GM23338 (cell line): ENCODE results near the gene SIRT4. TPM values are rescaled to one million over a fixed set of nuclear protein-coding genes. Genes with fewer than 3 reads are reported as not detected.
A peak's percentile ranks its signal among the peaks of the same experiment; 100 is the strongest.

Experiments
- ATAC-seq: fragments of 200-7000 bp; cut with Tn5 transposase; 3 replicates; pipeline ENCODE4 v1.9.1; 2020
- DNase-seq: peaks from one replicate; pipeline ENCODE4 v3.0.0-alpha.2; 2015; ENCODE audit warnings: low spot score
- H2AFZ ChIP-seq: fragments of 200-600 bp; sonication (generic); 2 replicates; pipeline ENCODE4 v1.8.0; 2016; ENCODE audit warnings: antibody characterized with exemption, mild to moderate bottlenecking, moderate library complexity
- H3F3A ChIP-seq: fragments of 200-600 bp; sonication (generic); replicated peaks from 2 replicates; pipeline ENCODE4 v1.8.0; 2017; ENCODE audit warnings: antibody characterized with exemption, mixed run types, low read depth
- H3K27ac ChIP-seq: fragments of 200-600 bp; sonication (generic); 2 replicates; pipeline ENCODE4 v1.6.1; 2016; ENCODE audit warnings: low read depth
- H3K27me3 ChIP-seq: fragments of 200-600 bp; sonication (generic); 2 replicates; pipeline ENCODE4 v1.8.0; 2016; ENCODE audit warnings: mild to moderate bottlenecking, mixed run types, moderate library complexity; ENCODE audit not compliant: insufficient read depth
- H3K36me3 ChIP-seq: fragments of 200-600 bp; sonication (generic); 2 replicates; pipeline ENCODE4 v1.8.0; 2016; ENCODE audit warnings: mild to moderate bottlenecking; ENCODE audit not compliant: insufficient read depth
- H3K4me1 ChIP-seq: fragments of 200-600 bp; sonication (generic); 2 replicates; pipeline ENCODE4 v1.8.0; 2016; ENCODE audit warnings: mild to moderate bottlenecking, moderate library complexity; ENCODE audit not compliant: insufficient read depth
- H3K4me2 ChIP-seq: fragments of 200-600 bp; sonication (generic); 2 replicates; pipeline ENCODE4 v1.7.1; 2017; ENCODE audit warnings: mixed run types
- H3K4me3 ChIP-seq: fragments of 200-600 bp; sonication (generic); 2 replicates; pipeline ENCODE4 v1.6.1; 2016; ENCODE audit warnings: mixed run types
- H3K79me2 ChIP-seq: fragments of 200-600 bp; sonication (generic); replicated peaks from 2 replicates; pipeline ENCODE4 v1.8.0; 2017; ENCODE audit warnings: mild to moderate bottlenecking; ENCODE audit not compliant: insufficient read depth
- H3K9me2 ChIP-seq: fragments of 200-600 bp; sonication (generic); 2 replicates; pipeline ENCODE4 v1.8.0; 2017; ENCODE audit not compliant: insufficient read depth
- H4K20me1 ChIP-seq: fragments of 200-600 bp; sonication (generic); replicated peaks from 2 replicates; pipeline ENCODE4 v1.8.0; 2017; ENCODE audit warnings: mild to moderate bottlenecking; ENCODE audit not compliant: insufficient read depth
- H3K27ac Mint-ChIP-seq: 2 replicates; pipeline ENCODE4 v1.8.0; 2020; ENCODE audit warnings: inconsistent platforms, mild to moderate bottlenecking, moderate library complexity, mixed read lengths
- H3K27me3 Mint-ChIP-seq: 3 replicates; pipeline ENCODE4 v1.8.0; 2022; ENCODE audit warnings: low read depth, mild to moderate bottlenecking, moderate library complexity, mixed read lengths, inconsistent platforms; ENCODE audit not compliant: insufficient read depth, poor library complexity
- H3K36me3 Mint-ChIP-seq: 3 replicates; pipeline ENCODE4 v1.8.0; 2021; ENCODE audit warnings: low read depth, mild to moderate bottlenecking, inconsistent platforms, moderate library complexity, mixed read lengths
- H3K4me1 Mint-ChIP-seq: 3 replicates; pipeline ENCODE4 v1.8.0; 2020; ENCODE audit warnings: mild to moderate bottlenecking, inconsistent platforms, mixed read lengths
- H3K4me3 Mint-ChIP-seq: 3 replicates; pipeline ENCODE4 v1.8.0; 2021; ENCODE audit warnings: moderate library complexity, mild to moderate bottlenecking, inconsistent platforms, mixed read lengths
- H3K9me3 Mint-ChIP-seq: 3 replicates; pipeline ENCODE4 v1.8.0; 2020; ENCODE audit warnings: moderate library complexity, mild to moderate bottlenecking, inconsistent platforms, mixed read lengths
- CREB1 ChIP-seq: fragments of 250-450 bp; sonication (Bioruptor Pico); IDR thresholded peaks from 2 replicates; pipeline ENCODE4 v1.5.0; 2020; ENCODE audit warnings: low read depth, mild to moderate bottlenecking, moderate library complexity
- EZH2 ChIP-seq: fragments of 200-600 bp; sonication (generic); IDR thresholded peaks from one replicate; pipeline ENCODE4 v1.8.0; 2017; ENCODE audit warnings: antibody characterized with exemption, mild to moderate bottlenecking, low read depth; ENCODE audit not compliant: unreplicated experiment
- NANOG ChIP-seq: IDR thresholded peaks from 2 replicates; pipeline ENCODE4 v1.6.1; 2016; ENCODE audit warnings: antibody characterized with exemption, borderline replicate concordance
- POLR2AphosphoS5 ChIP-seq: IDR thresholded peaks from 2 replicates; pipeline ENCODE4 v1.6.1; 2016; ENCODE audit warnings: antibody characterized with exemption, low read depth
- REST ChIP-seq: IDR thresholded peaks from one replicate; pipeline ENCODE4 v1.6.1; 2018; ENCODE audit warnings: antibody characterized with exemption; ENCODE audit not compliant: unreplicated experiment
- ZNF462 ChIP-seq: fragments of 250-450 bp; sonication (Bioruptor Pico); IDR thresholded peaks from 2 replicates; pipeline ENCODE4 v1.5.0; 2020; ENCODE audit warnings: mild to moderate bottlenecking, moderate library complexity
- polyA plus RNA-seq: library from polyadenylated mRNA; unstranded; fragments of >200 nt; fragmentation: Nextera tagmentation; extraction: Ambion mirVana; gene quantifications from 2 replicates; pipeline ENCODE4 v1.2.1, GENCODE V29; 2016
- total RNA-seq: library from RNA; depleted of rRNA; stranded (reverse); fragments of >200 nt; shearing (Covaris generic); gene quantifications from 2 replicates; pipeline ENCODE4 v1.2.3, GENCODE V29; 2014
- TF ChIP-seq, protein P1 (sequence below), 2 experiments: fragments of 200-600 bp in 1 of 2; sonication (generic) in 1 of 2; conservative IDR thresholded peaks; 2 replicates each; pipeline versions ENCODE4 v1.5.1 to v1.6.1; 2016 to 2017; ENCODE audit warnings: antibody characterized with exemption in 2 of 2, low read depth in 2 of 2, mild to moderate bottlenecking in 2 of 2, moderate library complexity in 1 of 2

The SIRT4 gene
- total and polyA plus RNA-seq, 2 experiments from 2014 or later: 2.0 to 3.0 TPM

DNA sequence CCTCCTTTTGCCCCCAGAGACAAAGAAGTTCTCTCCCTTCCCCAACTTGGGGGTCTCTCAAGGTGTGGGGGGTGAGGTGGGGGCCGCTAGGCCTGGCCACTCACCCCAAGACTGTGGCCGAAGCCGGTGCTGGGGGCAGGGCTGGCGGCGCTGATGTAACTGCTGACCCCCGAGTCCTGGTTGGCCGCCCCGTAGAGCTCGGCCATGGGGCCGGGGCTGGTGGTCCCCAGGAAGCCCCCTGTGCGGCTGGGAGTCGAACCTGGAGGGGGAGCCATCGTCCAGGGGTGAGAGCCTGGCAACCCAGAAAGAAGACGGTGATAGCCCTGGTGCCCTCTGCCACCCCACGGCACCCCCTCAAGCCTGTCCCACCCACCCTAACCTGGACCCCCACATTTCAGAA is 43.9 kb downstream of the SIRT4 start (continued):
- no peak for TF ChIP-seq REST

DNA sequence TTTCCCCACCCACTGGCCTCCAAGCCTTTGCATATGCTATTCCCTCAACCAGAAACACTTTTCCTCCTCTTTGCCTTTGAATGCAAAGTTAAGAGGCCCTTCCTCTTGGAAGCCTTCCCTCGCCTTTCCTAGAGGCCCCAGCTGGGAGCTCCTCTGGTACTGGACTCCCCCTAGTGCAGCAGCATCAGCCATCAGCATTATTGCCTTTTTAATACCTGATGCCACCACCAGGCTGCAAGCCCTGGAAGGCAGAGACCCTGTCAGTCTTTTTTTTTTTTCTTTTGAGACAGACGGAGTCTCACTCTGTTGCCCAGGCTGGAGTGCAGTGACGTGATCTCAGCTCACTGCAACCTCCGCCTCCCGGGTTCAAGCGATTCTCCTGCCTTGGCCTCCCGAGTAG is 44.6 kb downstream of the SIRT4 start:
- no peak overlapping the region for H3K4me3 Mint-ChIP-seq
- Histone ChIP-seq H3K4me3 (no peak overlapping the region), H3K27ac (no peak overlapping the region), H3K4me1 (no peaks in the 10 kb centered on the region), H3K27me3 (no peaks in the 10 kb centered on the region), H4K20me1 (no peaks in the 10 kb centered on the region), H3K9me2 (no peaks in the 10 kb centered on the region), H2AFZ (no peak overlapping the region), H3K79me2 (no peaks in the 10 kb centered on the region), H3F3A (no peaks in the 10 kb centered on the region), H3K4me2 (no peak overlapping the region), H3K36me3 (no peaks in the 10 kb centered on the region)
- no peaks in the 10 kb centered on the region; the same call in 2 of the 3 replicates for H3K9me3 Mint-ChIP-seq
- peaks cover 17% of the 10 kb centered on the region for H3K27me3 Mint-ChIP-seq
- ATAC-seq (no peak), DNase-seq (peak; percentile 46)
- no peak overlapping the region for H3K27ac Mint-ChIP-seq
- no peak for TF ChIP-seq CREB1 (CRISPR knock-in tag)
- TF ChIP-seq, protein P1, sequence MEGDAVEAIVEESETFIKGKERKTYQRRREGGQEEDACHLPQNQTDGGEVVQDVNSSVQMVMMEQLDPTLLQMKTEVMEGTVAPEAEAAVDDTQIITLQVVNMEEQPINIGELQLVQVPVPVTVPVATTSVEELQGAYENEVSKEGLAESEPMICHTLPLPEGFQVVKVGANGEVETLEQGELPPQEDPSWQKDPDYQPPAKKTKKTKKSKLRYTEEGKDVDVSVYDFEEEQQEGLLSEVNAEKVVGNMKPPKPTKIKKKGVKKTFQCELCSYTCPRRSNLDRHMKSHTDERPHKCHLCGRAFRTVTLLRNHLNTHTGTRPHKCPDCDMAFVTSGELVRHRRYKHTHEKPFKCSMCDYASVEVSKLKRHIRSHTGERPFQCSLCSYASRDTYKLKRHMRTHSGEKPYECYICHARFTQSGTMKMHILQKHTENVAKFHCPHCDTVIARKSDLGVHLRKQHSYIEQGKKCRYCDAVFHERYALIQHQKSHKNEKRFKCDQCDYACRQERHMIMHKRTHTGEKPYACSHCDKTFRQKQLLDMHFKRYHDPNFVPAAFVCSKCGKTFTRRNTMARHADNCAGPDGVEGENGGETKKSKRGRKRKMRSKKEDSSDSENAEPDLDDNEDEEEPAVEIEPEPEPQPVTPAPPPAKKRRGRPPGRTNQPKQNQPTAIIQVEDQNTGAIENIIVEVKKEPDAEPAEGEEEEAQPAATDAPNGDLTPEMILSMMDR (conservative IDR thresholded peaks at IDR 0.05; ENCODE audit: low read depth in 2 of 2): peak in 1 of 2 experiments; percentile 40; a peak in 2 of 4 replicates
- no peak for TF ChIP-seq POLR2AphosphoS5
- no peak for TF ChIP-seq NANOG
- TF ChIP-seq EZH2: no peak
- TF ChIP-seq ZNF462 (CRISPR knock-in tag): no peak
- H3K36me3 Mint-ChIP-seq: peaks cover 63% of the 10 kb centered on the region
- peaks cover 1% of the 10 kb centered on the region; the same call in 1 of the 3 replicates for H3K4me1 Mint-ChIP-seq
